Breast epithelium (tissue), 3 donors: ENCODE measurements around the gene COTL1.

Experiments
- POLR2A ChIP-seq: fragments of 450-650 bp; IDR thresholded peaks from one replicate; pipeline ENCODE4 v1.6.1; 2016; ENCODE audit warnings: antibody characterized with exemption, mild to moderate bottlenecking, moderate library complexity
- POLR2AphosphoS5 ChIP-seq, 3 donors: sonication (generic); formaldehyde crosslinking; IDR thresholded peaks; one replicate each; pipeline ENCODE4 v1.6.1; 2017; ENCODE audit warnings: antibody characterized with exemption in 3 of 3
- TF ChIP-seq, protein P1 (sequence below), 3 donors: fragments of 450-650 bp; IDR thresholded peaks; one replicate each; pipeline ENCODE4 v1.5.1; 2016 to 2017; ENCODE audit warnings: antibody characterized with exemption in 3 of 3, mild to moderate bottlenecking in 3 of 3, moderate library complexity in 3 of 3

DNA sequence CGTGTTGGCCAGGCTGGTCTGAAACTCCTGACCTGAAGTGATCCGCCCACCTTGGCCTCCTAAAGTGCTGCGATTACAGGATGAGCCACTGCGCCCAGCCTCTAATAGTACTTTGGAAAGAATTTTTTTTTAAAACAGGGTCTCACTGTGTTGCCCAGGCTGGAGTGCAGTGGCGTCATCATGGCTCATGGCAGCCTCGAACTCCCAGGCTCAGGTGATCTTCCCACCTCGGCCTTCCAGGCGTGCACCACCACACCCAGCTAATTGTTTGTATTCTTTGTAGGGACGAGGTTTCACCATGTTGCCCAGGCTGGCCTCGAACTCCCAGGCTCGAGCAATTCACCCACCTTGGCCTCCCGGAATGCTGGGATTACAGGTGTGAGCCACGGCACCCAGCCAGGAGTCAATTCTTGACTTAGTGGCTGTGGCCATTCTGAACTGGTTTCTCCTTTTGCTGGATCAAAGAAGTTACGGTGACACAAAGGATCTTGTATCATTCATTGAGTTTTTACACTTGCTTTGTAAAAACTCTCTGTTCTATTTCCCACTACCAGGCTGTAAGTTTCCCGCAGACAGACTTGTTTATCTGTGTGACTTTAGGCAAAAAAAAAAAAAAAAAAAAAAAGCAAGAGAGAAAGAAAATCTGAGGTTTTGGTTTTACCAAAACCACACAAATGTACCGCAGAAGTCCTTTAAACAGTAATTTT is 12.7 kb upstream of the COTL1 start:
- TF ChIP-seq, protein P1, sequence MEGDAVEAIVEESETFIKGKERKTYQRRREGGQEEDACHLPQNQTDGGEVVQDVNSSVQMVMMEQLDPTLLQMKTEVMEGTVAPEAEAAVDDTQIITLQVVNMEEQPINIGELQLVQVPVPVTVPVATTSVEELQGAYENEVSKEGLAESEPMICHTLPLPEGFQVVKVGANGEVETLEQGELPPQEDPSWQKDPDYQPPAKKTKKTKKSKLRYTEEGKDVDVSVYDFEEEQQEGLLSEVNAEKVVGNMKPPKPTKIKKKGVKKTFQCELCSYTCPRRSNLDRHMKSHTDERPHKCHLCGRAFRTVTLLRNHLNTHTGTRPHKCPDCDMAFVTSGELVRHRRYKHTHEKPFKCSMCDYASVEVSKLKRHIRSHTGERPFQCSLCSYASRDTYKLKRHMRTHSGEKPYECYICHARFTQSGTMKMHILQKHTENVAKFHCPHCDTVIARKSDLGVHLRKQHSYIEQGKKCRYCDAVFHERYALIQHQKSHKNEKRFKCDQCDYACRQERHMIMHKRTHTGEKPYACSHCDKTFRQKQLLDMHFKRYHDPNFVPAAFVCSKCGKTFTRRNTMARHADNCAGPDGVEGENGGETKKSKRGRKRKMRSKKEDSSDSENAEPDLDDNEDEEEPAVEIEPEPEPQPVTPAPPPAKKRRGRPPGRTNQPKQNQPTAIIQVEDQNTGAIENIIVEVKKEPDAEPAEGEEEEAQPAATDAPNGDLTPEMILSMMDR (IDR thresholded peaks at IDR 0.05), result no peak
- TF ChIP-seq POLR2A, result no peak
- no peak for TF ChIP-seq POLR2AphosphoS5 (IDR thresholded peaks at IDR 0.05)
